HEK293 (cell line): Measurements from ENCODE around the gene HMX2.
A peak's percentile ranks its signal among the peaks of the same experiment; 100 is the strongest.

ENCODE experiments used
- ATF2 ChIP-seq: fragments of 450-650 bp; formaldehyde crosslinking; IDR thresholded peaks from 2 replicates; pipeline ENCODE4 v1.5.1; 2016; ENCODE audit warnings: missing biosample characterization, missing genetic modification characterization, low read depth
- EGR2 ChIP-seq: fragments of 450-650 bp; formaldehyde crosslinking; IDR thresholded peaks from 2 replicates; pipeline ENCODE4 v1.5.1; 2016; ENCODE audit warnings: low read depth, missing biosample characterization, missing genetic modification characterization
- HOXA7 ChIP-seq: sonication (generic); formaldehyde crosslinking; IDR thresholded peaks from 2 replicates; pipeline ENCODE4 v1.8.1; 2022; ENCODE audit warnings: missing genetic modification reagents, borderline replicate concordance
- KLF9 ChIP-seq: fragments of 450-650 bp; formaldehyde crosslinking; IDR thresholded peaks from 2 replicates; pipeline ENCODE4 v1.5.1; 2016; ENCODE audit warnings: missing biosample characterization, missing genetic modification characterization, low read depth
- OVOL3 ChIP-seq: fragments of 450-650 bp; formaldehyde crosslinking; IDR thresholded peaks from 2 replicates; pipeline ENCODE4 v1.5.1; 2016; ENCODE audit warnings: missing biosample characterization, missing genetic modification characterization
- SP3 ChIP-seq: fragments of 450-650 bp; formaldehyde crosslinking; IDR thresholded peaks from 2 replicates; pipeline ENCODE4 v1.5.1; 2016; ENCODE audit warnings: missing biosample characterization, missing genetic modification characterization
- ZBTB1 ChIP-seq: fragments of 450-650 bp; formaldehyde crosslinking; IDR thresholded peaks from 2 replicates; pipeline ENCODE4 v1.5.1; 2016; ENCODE audit warnings: missing biosample characterization, missing genetic modification characterization
- ZEB2 ChIP-seq: fragments of 450-650 bp; formaldehyde crosslinking; IDR thresholded peaks from 2 replicates; pipeline ENCODE4 v1.5.1; 2016; ENCODE audit warnings: missing biosample characterization, missing genetic modification characterization
- ZNF10 ChIP-seq: fragments of 450-650 bp; formaldehyde crosslinking; IDR thresholded peaks from 2 replicates; pipeline ENCODE4 v1.5.1; 2017; ENCODE audit warnings: missing biosample characterization, missing genetic modification characterization
- ZNF133 ChIP-seq: fragments of 450-650 bp; formaldehyde crosslinking; IDR thresholded peaks from 2 replicates; pipeline ENCODE4 v1.5.1; 2016; ENCODE audit warnings: missing biosample characterization, missing genetic modification characterization
- ZNF138 ChIP-seq: fragments of 450-650 bp; formaldehyde crosslinking; IDR thresholded peaks from 2 replicates; pipeline ENCODE4 v1.5.1; 2016; ENCODE audit warnings: missing biosample characterization, missing genetic modification characterization, borderline replicate concordance
- ZNF19 ChIP-seq: fragments of 450-650 bp; formaldehyde crosslinking; IDR thresholded peaks from 2 replicates; pipeline ENCODE4; 2016; ENCODE audit warnings: missing biosample characterization, missing genetic modification characterization, low read depth
- ZNF239 ChIP-seq: fragments of 450-650 bp; formaldehyde crosslinking; IDR thresholded peaks from 2 replicates; pipeline ENCODE4 v1.5.1; 2016; ENCODE audit warnings: missing biosample characterization, missing genetic modification characterization
- ZNF26 ChIP-seq: fragments of 450-650 bp; formaldehyde crosslinking; IDR thresholded peaks from 2 replicates; pipeline ENCODE4 v1.5.1; 2016; ENCODE audit warnings: missing biosample characterization, missing genetic modification characterization
- ZNF266 ChIP-seq: fragments of 450-650 bp; formaldehyde crosslinking; IDR thresholded peaks from 2 replicates; pipeline ENCODE4 v1.5.1; 2016; ENCODE audit warnings: missing biosample characterization, missing genetic modification characterization, low read depth
- ZNF394 ChIP-seq: fragments of 450-650 bp; formaldehyde crosslinking; IDR thresholded peaks from 2 replicates; pipeline ENCODE4 v1.5.1; 2016; ENCODE audit warnings: missing biosample characterization, missing genetic modification characterization, mild to moderate bottlenecking, moderate library complexity, borderline replicate concordance
- ZNF473 ChIP-seq: fragments of 450-650 bp; formaldehyde crosslinking; IDR thresholded peaks from 2 replicates; pipeline ENCODE4 v1.5.1; 2017; ENCODE audit warnings: missing biosample characterization, missing genetic modification characterization
- ZNF513 ChIP-seq: fragments of 450-650 bp; IDR thresholded peaks from 2 replicates; pipeline ENCODE4 v1.5.1; 2018; ENCODE audit warnings: missing biosample characterization, missing genetic modification characterization
- ZNF548 ChIP-seq: fragments of 450-650 bp; formaldehyde crosslinking; IDR thresholded peaks from 2 replicates; pipeline ENCODE4 v1.5.1; 2016; ENCODE audit warnings: missing biosample characterization, missing genetic modification characterization
- ZNF571 ChIP-seq: fragments of 450-650 bp; formaldehyde crosslinking; IDR thresholded peaks from 2 replicates; pipeline ENCODE4 v1.5.0; 2017; ENCODE audit warnings: missing biosample characterization, missing genetic modification characterization
- ZNF580 ChIP-seq: fragments of 450-650 bp; formaldehyde crosslinking; IDR thresholded peaks from 2 replicates; pipeline ENCODE4 v1.5.1; 2016; ENCODE audit warnings: missing biosample characterization, missing genetic modification characterization
- ZNF596 ChIP-seq: fragments of 450-650 bp; IDR thresholded peaks from 2 replicates; pipeline ENCODE4 v1.5.0; 2018; ENCODE audit warnings: missing biosample characterization, mild to moderate bottlenecking, missing genetic modification characterization, moderate library complexity
- ZNF600 ChIP-seq: fragments of 450-650 bp; formaldehyde crosslinking; IDR thresholded peaks from 2 replicates; pipeline ENCODE4 v1.5.1; 2016; ENCODE audit warnings: missing biosample characterization, missing genetic modification characterization
- ZNF670 ChIP-seq: fragments of 450-650 bp; formaldehyde crosslinking; IDR thresholded peaks from 2 replicates; pipeline ENCODE4 v1.5.1; 2016; ENCODE audit warnings: missing biosample characterization, missing genetic modification characterization, low read depth
- ZNF768 ChIP-seq: fragments of 450-650 bp; formaldehyde crosslinking; IDR thresholded peaks from 2 replicates; pipeline ENCODE4 v1.5.1; 2018; ENCODE audit warnings: missing biosample characterization, mild to moderate bottlenecking, missing genetic modification characterization
- ZNF785 ChIP-seq: fragments of 450-650 bp; formaldehyde crosslinking; IDR thresholded peaks from 2 replicates; pipeline ENCODE4 v1.5.1; 2016; ENCODE audit warnings: missing biosample characterization, missing genetic modification characterization
- TF ChIP-seq, protein P1 (sequence below): fragments of 450-650 bp; formaldehyde crosslinking; IDR thresholded peaks from 2 replicates; pipeline ENCODE4 v1.5.1; 2016; ENCODE audit warnings: missing biosample characterization, missing genetic modification characterization
- TF ChIP-seq, protein P2 (sequence below): fragments of 450-650 bp; formaldehyde crosslinking; IDR thresholded peaks from 2 replicates; pipeline ENCODE4 v1.5.1; 2017; ENCODE audit warnings: missing biosample characterization, missing genetic modification characterization
- TF ChIP-seq, protein P3 (sequence below): fragments of 450-650 bp; formaldehyde crosslinking; IDR thresholded peaks from 2 replicates; pipeline ENCODE4 v1.5.1; 2016; ENCODE audit warnings: missing biosample characterization, missing genetic modification characterization, low read depth

Gene HMX2

DNA sequence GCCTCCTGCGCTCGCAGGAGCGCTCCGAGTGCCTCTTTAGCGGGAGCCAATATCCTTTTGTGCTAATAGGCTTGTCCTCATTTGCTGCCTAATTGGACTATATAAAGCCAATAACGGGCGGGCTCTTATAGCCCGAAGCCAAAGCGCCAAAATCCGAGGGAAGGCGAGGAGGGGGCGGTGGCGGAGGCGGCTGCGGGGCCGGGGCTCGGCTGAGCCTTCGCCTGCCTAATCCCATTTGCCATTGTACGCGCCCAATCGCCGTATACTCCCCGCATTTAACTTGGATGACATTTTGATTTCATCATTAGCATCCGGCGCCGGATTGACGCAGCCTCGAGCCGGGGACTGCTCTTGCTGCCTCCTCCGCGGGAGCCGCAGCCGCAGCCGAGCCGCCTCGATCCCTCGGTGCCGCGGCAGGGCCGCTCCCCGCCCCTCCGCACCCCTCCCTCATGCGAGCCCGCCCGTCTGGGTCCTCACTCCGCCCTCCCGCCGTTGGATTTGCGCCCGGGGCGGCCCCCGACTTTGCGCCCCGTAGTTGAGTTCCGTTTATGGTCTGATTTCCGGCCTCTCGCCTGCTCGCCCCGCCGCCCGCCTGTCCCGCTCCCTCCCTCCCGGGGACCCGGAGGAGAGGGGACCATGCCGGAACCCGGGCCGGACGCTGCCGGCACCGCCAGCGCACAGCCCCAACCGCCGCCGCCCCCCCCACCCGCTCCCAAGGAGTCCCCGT lies 12.4 kb upstream of the HMX2 start, which contains the start of gene HMX3 (continued):
- TF ChIP-seq, protein P1, sequence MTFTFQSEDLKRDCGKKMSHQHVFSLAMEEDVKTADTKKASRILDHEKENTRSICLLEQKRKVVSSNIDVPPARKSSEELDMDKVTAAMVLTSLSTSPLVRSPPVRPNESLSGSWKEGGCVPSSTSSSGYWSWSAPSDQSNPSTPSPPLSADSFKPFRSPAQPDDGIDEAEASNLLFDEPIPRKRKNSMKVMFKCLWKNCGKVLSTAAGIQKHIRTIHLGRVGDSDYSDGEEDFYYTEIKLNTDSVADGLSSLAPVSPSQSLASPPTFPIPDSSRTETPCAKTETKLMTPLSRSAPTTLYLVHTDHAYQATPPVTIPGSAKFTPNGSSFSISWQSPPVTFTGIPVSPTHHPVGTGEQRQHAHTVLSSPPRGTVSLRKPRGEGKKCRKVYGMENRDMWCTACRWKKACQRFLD (tag by site-specific recombination): no peak
- TF ChIP-seq KLF9 (tag by site-specific recombination) (no peak), ZNF571 (tag by site-specific recombination) (no peak), HOXA7 (CRISPR knock-in tag) (no peak), ZNF596 (tag by site-specific recombination) (no peak), ZNF513 (tag by site-specific recombination) (no peak), ZNF19 (tag by site-specific recombination) (no peak), ZNF266 (no peak), ZNF768 (tag by site-specific recombination) (no peak), SP3 (tag by site-specific recombination) (peak; percentile 54), ZNF473 (tag by site-specific recombination) (no peak), ZNF670 (tag by site-specific recombination) (no peak), ATF2 (tag by site-specific recombination) (no peak), ZNF26 (no peak), ZNF548 (tag by site-specific recombination) (no peak), ZNF785 (tag by site-specific recombination) (no peak), EGR2 (tag by site-specific recombination) (peak; percentile 61), ZNF138 (tag by site-specific recombination) (no peak), ZNF600 (tag by site-specific recombination) (no peak), ZBTB1 (tag by site-specific recombination) (no peak), ZNF10 (tag by site-specific recombination) (no peak), ZNF239 (tag by site-specific recombination) (no peak), ZNF580 (tag by site-specific recombination) (no peak), OVOL3 (no peak), ZNF133 (tag by site-specific recombination) (no peak), ZNF394 (tag by site-specific recombination) (no peak), ZEB2 (no peak; the same call in none of the 2 replicates)
- TF ChIP-seq, protein P2, sequence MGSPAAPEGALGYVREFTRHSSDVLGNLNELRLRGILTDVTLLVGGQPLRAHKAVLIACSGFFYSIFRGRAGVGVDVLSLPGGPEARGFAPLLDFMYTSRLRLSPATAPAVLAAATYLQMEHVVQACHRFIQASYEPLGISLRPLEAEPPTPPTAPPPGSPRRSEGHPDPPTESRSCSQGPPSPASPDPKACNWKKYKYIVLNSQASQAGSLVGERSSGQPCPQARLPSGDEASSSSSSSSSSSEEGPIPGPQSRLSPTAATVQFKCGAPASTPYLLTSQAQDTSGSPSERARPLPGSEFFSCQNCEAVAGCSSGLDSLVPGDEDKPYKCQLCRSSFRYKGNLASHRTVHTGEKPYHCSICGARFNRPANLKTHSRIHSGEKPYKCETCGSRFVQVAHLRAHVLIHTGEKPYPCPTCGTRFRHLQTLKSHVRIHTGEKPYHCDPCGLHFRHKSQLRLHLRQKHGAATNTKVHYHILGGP (tag by site-specific recombination): no peak
- TF ChIP-seq, protein P3, sequence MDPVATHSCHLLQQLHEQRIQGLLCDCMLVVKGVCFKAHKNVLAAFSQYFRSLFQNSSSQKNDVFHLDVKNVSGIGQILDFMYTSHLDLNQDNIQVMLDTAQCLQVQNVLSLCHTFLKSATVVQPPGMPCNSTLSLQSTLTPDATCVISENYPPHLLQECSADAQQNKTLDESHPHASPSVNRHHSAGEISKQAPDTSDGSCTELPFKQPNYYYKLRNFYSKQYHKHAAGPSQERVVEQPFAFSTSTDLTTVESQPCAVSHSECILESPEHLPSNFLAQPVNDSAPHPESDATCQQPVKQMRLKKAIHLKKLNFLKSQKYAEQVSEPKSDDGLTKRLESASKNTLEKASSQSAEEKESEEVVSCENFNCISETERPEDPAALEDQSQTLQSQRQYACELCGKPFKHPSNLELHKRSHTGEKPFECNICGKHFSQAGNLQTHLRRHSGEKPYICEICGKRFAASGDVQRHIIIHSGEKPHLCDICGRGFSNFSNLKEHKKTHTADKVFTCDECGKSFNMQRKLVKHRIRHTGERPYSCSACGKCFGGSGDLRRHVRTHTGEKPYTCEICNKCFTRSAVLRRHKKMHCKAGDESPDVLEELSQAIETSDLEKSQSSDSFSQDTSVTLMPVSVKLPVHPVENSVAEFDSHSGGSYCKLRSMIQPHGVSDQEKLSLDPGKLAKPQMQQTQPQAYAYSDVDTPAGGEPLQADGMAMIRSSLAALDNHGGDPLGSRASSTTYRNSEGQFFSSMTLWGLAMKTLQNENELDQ (tag by site-specific recombination): no peak
